Uterus (tissue), 2 donors: ENCODE results near the gene WARS2.

Experiments
- POLR2A ChIP-seq, 2 donors: fragments of 450-650 bp; IDR thresholded peaks; one replicate each; pipeline ENCODE4 v1.6.1; 2016; ENCODE audit warnings: antibody characterized with exemption in 2 of 2, mild to moderate bottlenecking in 1 of 2, moderate library complexity in 1 of 2
- TF ChIP-seq, protein P1 (sequence below), 4 experiments: fragments of 200-600 bp in 2 of 4; fragments of 450-650 bp in 2 of 4; sonication (generic) in 2 of 4; IDR thresholded peaks; one replicate each; pipeline ENCODE4 v1.5.1; 2016 to 2019; ENCODE audit warnings: antibody characterized with exemption in 4 of 4, mild to moderate bottlenecking in 2 of 4, moderate library complexity in 1 of 4

DNA sequence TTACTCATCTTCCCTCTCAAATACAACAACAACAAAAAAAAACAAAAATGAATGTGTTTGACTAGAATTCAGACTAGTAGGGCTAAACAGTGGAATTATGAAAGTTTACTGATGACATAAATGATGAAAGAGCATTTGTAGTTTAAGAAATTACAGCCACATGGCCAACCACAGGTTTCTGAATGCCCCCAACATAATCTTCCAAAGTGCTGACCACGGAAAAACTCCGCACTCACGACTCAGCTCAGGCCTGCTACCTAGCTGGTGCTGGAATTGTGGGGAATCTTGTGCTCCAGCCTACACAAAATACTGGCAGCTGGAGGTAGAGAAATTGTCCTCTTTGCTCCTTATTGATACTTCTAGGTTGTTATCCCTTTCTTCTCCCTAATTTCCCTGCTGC lies 128.7 kb downstream of the WARS2 start:
- no peak for TF ChIP-seq POLR2A (IDR thresholded peaks at IDR 0.05)
- TF ChIP-seq, protein P1, sequence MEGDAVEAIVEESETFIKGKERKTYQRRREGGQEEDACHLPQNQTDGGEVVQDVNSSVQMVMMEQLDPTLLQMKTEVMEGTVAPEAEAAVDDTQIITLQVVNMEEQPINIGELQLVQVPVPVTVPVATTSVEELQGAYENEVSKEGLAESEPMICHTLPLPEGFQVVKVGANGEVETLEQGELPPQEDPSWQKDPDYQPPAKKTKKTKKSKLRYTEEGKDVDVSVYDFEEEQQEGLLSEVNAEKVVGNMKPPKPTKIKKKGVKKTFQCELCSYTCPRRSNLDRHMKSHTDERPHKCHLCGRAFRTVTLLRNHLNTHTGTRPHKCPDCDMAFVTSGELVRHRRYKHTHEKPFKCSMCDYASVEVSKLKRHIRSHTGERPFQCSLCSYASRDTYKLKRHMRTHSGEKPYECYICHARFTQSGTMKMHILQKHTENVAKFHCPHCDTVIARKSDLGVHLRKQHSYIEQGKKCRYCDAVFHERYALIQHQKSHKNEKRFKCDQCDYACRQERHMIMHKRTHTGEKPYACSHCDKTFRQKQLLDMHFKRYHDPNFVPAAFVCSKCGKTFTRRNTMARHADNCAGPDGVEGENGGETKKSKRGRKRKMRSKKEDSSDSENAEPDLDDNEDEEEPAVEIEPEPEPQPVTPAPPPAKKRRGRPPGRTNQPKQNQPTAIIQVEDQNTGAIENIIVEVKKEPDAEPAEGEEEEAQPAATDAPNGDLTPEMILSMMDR (IDR thresholded peaks at IDR 0.05) = no peak
